Measurements from ENCODE around the gene GLE1. TPM values are rescaled to one million over a fixed set of nuclear protein-coding genes. Genes with fewer than 3 reads are reported as not detected.

GLE1 gene
- polyA plus RNA-seq, 1 experiment, result 22.0 TPM

GRCh38 chr9:128485414-128485855 lies 19.1 kb upstream of the GLE1 start:
- POLR2A ChIA-PET, result no interaction called here
- H3K36me3 ChIP-seq (ENCODE audit: control insufficient read depth, insufficient read depth, low read length), result peaks cover 23% of the 10 kb centered on the region
- CTCF ChIA-PET, result interaction anchor here (0.7 to 2.3 kb wide), 2 partner anchors 56 to 124 kb away, joined by 3 to 5 read pairs; no protein-coding TSS in a partner anchor
- DNase-seq (ENCODE audit: low read depth), result no peak
- TF ChIP-seq CTCF (IDR thresholded peaks at IDR 0.05; ENCODE audit: insufficient read depth, low read depth, low read length), result no peak
- no peak overlapping the region for H3K4me3 ChIP-seq (ENCODE audit: low read depth, low read length)
- no peaks in the 10 kb centered on the region for H3K27me3 ChIP-seq (ENCODE audit: control insufficient read depth, insufficient read depth, low read length)

GRCh38 chr9:128486201-128486600 lies 18.3 kb upstream of the GLE1 start:
- DNase-seq (ENCODE audit: low read depth), result no peak
- Histone ChIP-seq H3K27me3 (ENCODE audit: control insufficient read depth, insufficient read depth, low read length) (no peaks in the 10 kb centered on the region), H3K4me3 (ENCODE audit: low read depth, low read length) (no peak overlapping the region), H3K36me3 (ENCODE audit: control insufficient read depth, insufficient read depth, low read length) (peaks cover 23% of the 10 kb centered on the region)
- no peak for TF ChIP-seq CTCF (IDR thresholded peaks at IDR 0.05; ENCODE audit: insufficient read depth, low read depth, low read length)
- ChIA-PET POLR2A (no interaction called here), CTCF (no interaction called here)

GRCh38 chr9:128493424-128493823 lies 11.1 kb upstream of the GLE1 start:
- POLR2A ChIA-PET, result no interaction called here
- H3K36me3 ChIP-seq (ENCODE audit: control insufficient read depth, insufficient read depth, low read length), result peaks cover 21% of the 10 kb centered on the region

GRCh38 chr9:128494108-128494745 lies 10.3 kb upstream of the GLE1 start:
- POLR2A ChIA-PET, result no interaction called here
- H3K4me3 ChIP-seq (ENCODE audit: low read depth, low read length), result no peak overlapping the region

More at GRCh38 chr9:128493424-128493823, 11.1 kb upstream of the GLE1 start:
- CTCF ChIA-PET, result no interaction called here
- no peak overlapping the region for H3K4me3 ChIP-seq (ENCODE audit: low read depth, low read length)
- no peak for TF ChIP-seq CTCF (IDR thresholded peaks at IDR 0.05; ENCODE audit: insufficient read depth, low read depth, low read length)
- no peaks in the 10 kb centered on the region for H3K27me3 ChIP-seq (ENCODE audit: control insufficient read depth, insufficient read depth, low read length)
- no peak for DNase-seq (ENCODE audit: low read depth)

GRCh38 chr9:128494746-128495129 lies 9.8 kb upstream of the GLE1 start:
- ChIA-PET POLR2A (no interaction called here), CTCF (no interaction called here)
- DNase-seq (ENCODE audit: low read depth), result no peak
- Histone ChIP-seq H3K27me3 (ENCODE audit: control insufficient read depth, insufficient read depth, low read length) (no peaks in the 10 kb centered on the region), H3K36me3 (ENCODE audit: control insufficient read depth, insufficient read depth, low read length) (peaks cover 25% of the 10 kb centered on the region), H3K4me3 (ENCODE audit: low read depth, low read length) (no peak overlapping the region)
- no peak for TF ChIP-seq CTCF (IDR thresholded peaks at IDR 0.05; ENCODE audit: insufficient read depth, low read depth, low read length)

More at GRCh38 chr9:128494108-128494745, 10.3 kb upstream of the GLE1 start:
- CTCF ChIA-PET, result no interaction called here
- Histone ChIP-seq H3K27me3 (ENCODE audit: control insufficient read depth, insufficient read depth, low read length) (no peaks in the 10 kb centered on the region), H3K36me3 (ENCODE audit: control insufficient read depth, insufficient read depth, low read length) (peaks cover 25% of the 10 kb centered on the region)
- TF ChIP-seq CTCF (IDR thresholded peaks at IDR 0.05; ENCODE audit: insufficient read depth, low read depth, low read length), result no peak
- DNase-seq (ENCODE audit: low read depth), result no peak
